Ovary (tissue), 3 donors: Measurements from ENCODE around the gene TRABD.
"Not testable (repeated sequence)": the region's sequence is repeated elsewhere in the genome, so short reads cannot be mapped to it uniquely, and the experiment has no call there.

Source experiments
- EP300 ChIP-seq: sonication (generic); formaldehyde crosslinking; IDR thresholded peaks from one replicate; pipeline ENCODE4 v1.6.1; 2017; ENCODE audit warnings: antibody characterized with exemption
- POLR2A ChIP-seq: fragments of 450-650 bp; IDR thresholded peaks from one replicate; pipeline ENCODE4 v1.6.1; 2017; ENCODE audit warnings: antibody characterized with exemption, mild to moderate bottlenecking, moderate library complexity
- TF ChIP-seq, protein P1 (sequence below), 3 donors: fragments of 450-650 bp in 2 of 3; fragments of 200-600 bp in 1 of 3; IDR thresholded peaks; one replicate each; pipeline versions ENCODE4 v1.5.1 to v1.8.0; 2016 to 2022; ENCODE audit warnings: antibody characterized with exemption in 3 of 3, mild to moderate bottlenecking in 1 of 3
- donor health status: DM: no; HTN: no; CAD: no.

DNA sequence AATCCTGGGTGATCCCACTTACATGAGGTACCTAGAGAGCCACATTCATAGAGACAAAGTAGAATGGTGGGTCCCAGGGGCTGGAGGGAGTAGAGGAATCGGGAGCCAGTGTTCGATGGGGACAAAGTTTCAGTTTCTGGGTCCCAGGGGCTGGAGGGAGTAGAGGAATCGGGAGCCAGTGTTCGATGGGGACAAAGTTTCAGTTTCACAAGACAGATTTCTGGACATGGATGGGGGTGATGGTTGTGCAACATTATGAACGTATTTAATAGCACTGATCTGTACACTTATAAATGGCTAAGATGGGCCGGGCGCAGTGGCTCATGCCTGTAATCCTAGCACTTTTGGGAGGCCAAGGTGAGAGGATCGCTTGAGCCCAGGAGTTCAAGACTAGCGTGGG, 19.3 kb downstream of the TRABD start:
- TF ChIP-seq, protein P1, sequence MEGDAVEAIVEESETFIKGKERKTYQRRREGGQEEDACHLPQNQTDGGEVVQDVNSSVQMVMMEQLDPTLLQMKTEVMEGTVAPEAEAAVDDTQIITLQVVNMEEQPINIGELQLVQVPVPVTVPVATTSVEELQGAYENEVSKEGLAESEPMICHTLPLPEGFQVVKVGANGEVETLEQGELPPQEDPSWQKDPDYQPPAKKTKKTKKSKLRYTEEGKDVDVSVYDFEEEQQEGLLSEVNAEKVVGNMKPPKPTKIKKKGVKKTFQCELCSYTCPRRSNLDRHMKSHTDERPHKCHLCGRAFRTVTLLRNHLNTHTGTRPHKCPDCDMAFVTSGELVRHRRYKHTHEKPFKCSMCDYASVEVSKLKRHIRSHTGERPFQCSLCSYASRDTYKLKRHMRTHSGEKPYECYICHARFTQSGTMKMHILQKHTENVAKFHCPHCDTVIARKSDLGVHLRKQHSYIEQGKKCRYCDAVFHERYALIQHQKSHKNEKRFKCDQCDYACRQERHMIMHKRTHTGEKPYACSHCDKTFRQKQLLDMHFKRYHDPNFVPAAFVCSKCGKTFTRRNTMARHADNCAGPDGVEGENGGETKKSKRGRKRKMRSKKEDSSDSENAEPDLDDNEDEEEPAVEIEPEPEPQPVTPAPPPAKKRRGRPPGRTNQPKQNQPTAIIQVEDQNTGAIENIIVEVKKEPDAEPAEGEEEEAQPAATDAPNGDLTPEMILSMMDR (IDR thresholded peaks at IDR 0.05): not testable (repeated sequence)
- not testable (repeated sequence) for TF ChIP-seq EP300, POLR2A
